Cardiac muscle cell (in vitro differentiated cells and primary cell): ENCODE results near the gene GPR132. TPM values are rescaled to one million over a fixed set of nuclear protein-coding genes. Genes with fewer than 3 reads are reported as not detected.

Experiments used
- DNase-seq, 2 donors: peaks; one replicate each; pipeline versions ENCODE4 v3.0.0 to v3.0.0-alpha.2; 2010 to 2017; ENCODE audit warnings: low read depth in 1 of 2, low spot score in 1 of 2
- H3K27ac ChIP-seq: fragments of 200-600 bp; sonication (generic); 2 replicates; pipeline ENCODE4 v1.5.1; 2016
- H3K27me3 ChIP-seq: fragments of 200-600 bp; sonication (generic); 2 replicates; pipeline ENCODE4 v1.6.0; 2016; ENCODE audit warnings: control low read depth
- H3K36me3 ChIP-seq: fragments of 200-600 bp; sonication (generic); 2 replicates; pipeline ENCODE4 v1.5.1; 2016; ENCODE audit warnings: control low read depth
- H3K4me1 ChIP-seq: fragments of 200-600 bp; sonication (generic); 2 replicates; pipeline ENCODE4 v1.8.1; 2017; ENCODE audit warnings: low read depth, mild to moderate bottlenecking, mixed run types
- H3K4me3 ChIP-seq: fragments of 200-600 bp; sonication (generic); 2 replicates; pipeline ENCODE4 v1.5.1; 2016; ENCODE audit warnings: mild to moderate bottlenecking
- H3K9me3 ChIP-seq: fragments of 200-600 bp; sonication (generic); 2 replicates; pipeline ENCODE4 v1.5.1; 2017; ENCODE audit warnings: low read depth, mild to moderate bottlenecking, control low read depth
- polyA plus RNA-seq: library from polyadenylated mRNA; unstranded; fragments of >200 nt; fragmentation: Nextera tagmentation; extraction: Ambion mirVana; gene quantifications from 2 replicates; pipeline ENCODE4 v1.2.1, GENCODE V29; 2016
- total RNA-seq: library from RNA; depleted of rRNA; stranded (reverse); fragments of >200 nt; gene quantifications from 2 replicates; pipeline ENCODE4 v1.2.3, GENCODE V29; 2016
- TF ChIP-seq, protein P1 (sequence below): IDR thresholded peaks from 2 replicates; pipeline ENCODE4 v1.5.1; 2012; ENCODE audit warnings: low read depth, mild to moderate bottlenecking, low read length

GPR132 gene
- total and polyA plus RNA-seq, 2 experiments from 2014 or later: 1.0 to 2.0 TPM

GRCh38 chr14:105092171-105093037 lies 27.2 kb upstream of the GPR132 start:
- Histone ChIP-seq H3K4me3 (peak overlapping the region; percentile 54), H3K9me3 (no peaks in the 10 kb centered on the region), H3K27ac (no peak overlapping the region), H3K27me3 (peaks cover 3% of the 10 kb centered on the region), H3K4me1 (peaks cover 11% of the 10 kb centered on the region), H3K36me3 (no peaks in the 10 kb centered on the region)
- DNase-seq: peak in 1 of 2 donors; percentile 21
- TF ChIP-seq, protein P1, sequence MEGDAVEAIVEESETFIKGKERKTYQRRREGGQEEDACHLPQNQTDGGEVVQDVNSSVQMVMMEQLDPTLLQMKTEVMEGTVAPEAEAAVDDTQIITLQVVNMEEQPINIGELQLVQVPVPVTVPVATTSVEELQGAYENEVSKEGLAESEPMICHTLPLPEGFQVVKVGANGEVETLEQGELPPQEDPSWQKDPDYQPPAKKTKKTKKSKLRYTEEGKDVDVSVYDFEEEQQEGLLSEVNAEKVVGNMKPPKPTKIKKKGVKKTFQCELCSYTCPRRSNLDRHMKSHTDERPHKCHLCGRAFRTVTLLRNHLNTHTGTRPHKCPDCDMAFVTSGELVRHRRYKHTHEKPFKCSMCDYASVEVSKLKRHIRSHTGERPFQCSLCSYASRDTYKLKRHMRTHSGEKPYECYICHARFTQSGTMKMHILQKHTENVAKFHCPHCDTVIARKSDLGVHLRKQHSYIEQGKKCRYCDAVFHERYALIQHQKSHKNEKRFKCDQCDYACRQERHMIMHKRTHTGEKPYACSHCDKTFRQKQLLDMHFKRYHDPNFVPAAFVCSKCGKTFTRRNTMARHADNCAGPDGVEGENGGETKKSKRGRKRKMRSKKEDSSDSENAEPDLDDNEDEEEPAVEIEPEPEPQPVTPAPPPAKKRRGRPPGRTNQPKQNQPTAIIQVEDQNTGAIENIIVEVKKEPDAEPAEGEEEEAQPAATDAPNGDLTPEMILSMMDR: no peak

- peak in 1 of 2 donors; percentile 20 for DNase-seq
- Histone ChIP-seq H3K36me3 (no peaks in the 10 kb centered on the region), H3K4me1 (peaks cover 11% of the 10 kb centered on the region), H3K27me3 (peaks cover 8% of the 10 kb centered on the region), H3K4me3 (no peak overlapping the region), H3K9me3 (no peaks in the 10 kb centered on the region), H3K27ac (peak overlapping the region; percentile 11)
- TF ChIP-seq, protein P1: no peak
These were observed 26.4 kb upstream of the GPR132 start for GRCh38 chr14:105091517-105092170.

- peak overlapping the region; percentile 11 for H3K27ac ChIP-seq
- no peaks in the 10 kb centered on the region for H3K9me3 ChIP-seq
- peaks cover 8% of the 10 kb centered on the region for H3K27me3 ChIP-seq
- no peak overlapping the region for H3K4me3 ChIP-seq
- no peaks in the 10 kb centered on the region for H3K36me3 ChIP-seq
- TF ChIP-seq, protein P1: no peak
- DNase-seq: no peak
- peaks cover 11% of the 10 kb centered on the region for H3K4me1 ChIP-seq
These were observed 25.9 kb upstream of the GPR132 start for GRCh38 chr14:105091054-105091516.

- H3K27ac ChIP-seq: peak overlapping the region; percentile 11
- DNase-seq: peak; percentile 81 to 90
- H3K4me3 ChIP-seq: no peak overlapping the region
- peaks cover 11% of the 10 kb centered on the region for H3K4me1 ChIP-seq
- no peaks in the 10 kb centered on the region for H3K9me3 ChIP-seq
- H3K36me3 ChIP-seq: no peaks in the 10 kb centered on the region
- peaks cover 8% of the 10 kb centered on the region for H3K27me3 ChIP-seq
- TF ChIP-seq, protein P1: peak; percentile 95
These were observed 25.3 kb upstream of the GPR132 start for GRCh38 chr14:105090493-105091053.

DNA sequence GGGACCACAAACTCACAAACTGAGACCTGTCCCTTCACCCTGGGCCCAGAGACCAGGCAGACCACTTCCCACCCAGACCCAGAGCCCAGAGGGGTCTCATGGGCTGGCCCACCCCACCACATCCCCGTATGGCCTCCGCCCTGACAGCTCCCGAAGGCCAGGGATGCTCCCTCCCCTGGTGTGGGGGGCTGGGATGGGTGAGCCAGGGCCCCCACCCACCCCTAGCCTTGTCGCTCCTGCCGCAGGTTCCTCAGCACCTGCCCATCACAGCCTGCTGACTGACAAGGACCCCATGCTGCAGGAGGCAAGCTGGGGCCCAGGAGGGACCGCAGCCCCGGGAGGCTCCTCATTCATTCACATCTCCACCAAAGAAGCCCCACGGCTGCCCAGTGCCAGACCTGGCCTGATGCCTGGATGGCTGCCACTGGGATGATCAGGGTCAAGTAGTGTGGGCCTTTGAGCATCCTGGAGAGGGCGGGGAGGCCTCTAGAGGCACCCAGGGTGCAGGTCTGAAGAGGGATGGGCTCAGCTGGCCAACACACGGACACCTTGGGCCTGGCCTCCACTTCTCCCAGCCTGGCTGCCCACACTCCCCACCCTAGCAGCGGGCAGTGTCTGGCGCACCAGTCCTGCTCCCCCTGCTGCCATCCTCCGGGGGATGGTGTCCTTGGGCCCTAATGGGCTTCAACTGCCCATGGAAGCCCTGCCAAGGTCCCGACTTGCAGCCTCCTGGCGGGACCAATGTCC lies 24.7 kb upstream of the GPR132 start:
- DNase-seq: no peak
- no peak overlapping the region for H3K4me3 ChIP-seq
- TF ChIP-seq, protein P1: no peak
- peaks cover 8% of the 10 kb centered on the region for H3K27me3 ChIP-seq
- H3K9me3 ChIP-seq: no peaks in the 10 kb centered on the region
- peaks cover 11% of the 10 kb centered on the region for H3K4me1 ChIP-seq
- H3K36me3 ChIP-seq: no peaks in the 10 kb centered on the region
- no peak overlapping the region for H3K27ac ChIP-seq
